KG1 (cell line): ENCODE results near the gene COG5.
"Not testable (repeated sequence)": the region's sequence is repeated elsewhere in the genome, so short reads cannot be mapped to it uniquely, and the experiment has no call there.

ENCODE experiments used
- DNase-seq: peaks from one replicate; lab custom pipeline; 2025; lab: John Stamatoyannopoulos, UW

The COG5 gene

GRCh38 chr7:107220806-107221205 lies 342.9 kb downstream of the COG5 start:
- not testable (repeated sequence) for DNase-seq

GRCh38 chr7:107220356-107220755 lies 343.4 kb downstream of the COG5 start:
- DNase-seq, result no peak

DNA sequence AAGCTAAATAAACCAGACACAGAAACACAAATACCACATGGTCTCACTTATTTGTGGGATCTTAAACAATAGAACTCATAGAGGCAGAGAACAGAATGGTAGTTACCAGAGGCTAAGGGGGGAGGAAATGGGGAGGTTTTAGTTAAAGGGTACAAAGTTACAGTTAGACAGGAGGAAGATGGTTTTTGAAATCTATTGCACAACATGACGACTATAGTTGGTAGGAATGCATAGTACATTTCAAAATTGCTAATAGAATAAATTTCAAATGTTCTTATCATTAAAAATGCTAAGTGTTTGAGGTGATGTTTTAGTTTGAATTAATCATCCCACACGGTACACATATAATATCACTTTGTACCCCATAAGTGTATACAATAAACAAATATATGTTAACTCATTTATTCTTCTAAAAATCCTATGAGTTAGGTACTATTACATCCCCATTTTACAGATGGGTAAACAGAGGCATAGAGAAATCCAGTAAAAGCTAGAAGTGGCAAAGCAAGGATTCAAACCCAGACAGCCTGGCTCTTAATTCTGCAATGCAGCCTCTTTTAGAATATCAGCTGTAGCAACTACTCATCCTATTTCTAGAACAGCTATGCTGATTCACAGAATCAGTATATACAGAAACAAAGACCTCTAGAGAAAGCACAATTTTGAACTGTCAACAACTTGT lies 344.0 kb downstream of the COG5 start:
- DNase-seq, result no peak

DNA sequence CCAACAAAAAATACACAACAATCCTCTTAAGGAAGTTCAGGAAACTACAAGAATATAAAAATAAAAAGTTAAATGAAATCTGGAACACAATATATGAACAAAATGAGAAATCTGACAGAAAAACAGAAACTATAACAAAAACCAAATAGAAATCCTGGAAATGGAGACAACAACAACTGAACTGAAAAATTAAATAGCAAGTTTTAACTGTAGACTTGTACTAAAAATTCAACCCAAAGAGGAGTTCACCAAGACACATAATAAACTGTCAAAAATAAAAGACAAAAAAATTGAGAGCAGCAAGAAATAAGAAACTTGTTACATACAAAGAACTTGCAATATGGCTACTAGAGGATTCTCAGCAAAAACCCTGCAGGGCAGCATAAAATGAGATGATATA lies 349.8 kb downstream of the COG5 start:
- DNase-seq, result no peak

DNA sequence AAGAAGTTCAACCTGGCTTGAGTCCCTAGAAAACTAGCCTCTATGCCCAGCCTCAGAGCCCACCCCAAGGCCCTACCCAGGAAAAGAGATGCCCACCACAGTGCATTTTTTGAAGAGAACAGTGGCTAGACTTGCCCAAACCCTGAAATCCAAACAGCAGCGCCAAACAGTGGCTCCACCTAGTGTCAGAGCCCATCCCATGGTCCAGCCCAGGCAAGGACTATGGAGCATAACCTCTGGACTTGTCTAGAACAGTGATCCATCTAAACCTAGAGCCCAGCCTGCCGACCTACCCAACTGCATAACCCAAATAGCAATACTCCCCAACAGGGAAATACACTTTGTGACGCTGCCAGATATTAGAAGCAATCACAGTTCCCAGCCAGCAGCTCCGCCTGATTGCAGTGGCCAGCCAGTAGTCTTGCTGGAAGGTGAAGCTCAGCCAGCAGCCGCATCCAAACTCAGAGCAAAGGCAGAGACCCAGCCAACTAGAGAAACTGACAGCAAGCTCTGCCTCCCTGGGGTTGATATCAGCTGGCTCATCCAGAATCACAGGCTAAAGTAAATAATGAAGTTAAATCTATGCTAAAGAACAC lies 350.4 kb downstream of the COG5 start:
- no peak for DNase-seq

GRCh38 chr7:107212725-107213124 lies 351.0 kb downstream of the COG5 start:
- DNase-seq, result no peak

DNA sequence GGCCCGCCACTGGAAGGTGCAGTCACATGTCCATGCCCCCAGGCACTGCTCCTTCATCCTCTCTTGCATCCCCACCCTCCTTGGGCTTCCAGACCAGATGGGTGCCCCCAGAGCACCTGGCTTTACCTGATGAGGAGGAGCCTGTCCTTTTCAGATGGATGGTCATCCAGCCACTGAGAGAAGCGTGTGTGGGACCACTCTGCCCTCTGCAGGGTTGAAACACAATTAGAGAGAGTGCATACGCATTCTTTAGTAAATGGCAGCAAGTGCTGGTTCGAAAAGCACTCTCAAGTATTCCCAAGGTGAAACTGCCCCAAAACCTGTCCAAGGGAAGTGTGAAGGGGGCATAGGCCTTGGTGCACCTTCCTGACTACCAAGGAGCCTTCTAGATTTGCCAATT lies 353.3 kb downstream of the COG5 start:
- no peak for DNase-seq

DNA sequence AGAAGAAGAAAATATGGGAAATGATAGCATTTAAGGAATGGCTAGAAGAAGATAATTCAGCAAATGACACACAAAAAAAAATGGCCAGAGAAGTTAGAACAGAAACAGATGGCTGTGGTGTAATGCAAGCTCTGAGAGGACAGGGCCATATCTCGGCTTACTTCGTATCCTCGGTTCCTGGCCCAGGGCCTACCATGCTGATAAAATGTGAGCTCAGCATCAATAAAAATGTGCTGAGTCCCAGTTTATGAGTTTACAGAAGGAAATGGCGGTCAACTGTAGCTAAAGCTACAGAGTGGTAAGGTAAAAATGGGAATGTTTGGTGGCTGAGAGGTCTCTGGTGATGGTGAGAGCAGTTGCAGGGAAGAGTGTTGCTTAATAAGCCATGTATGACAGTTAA lies 354.2 kb downstream of the COG5 start:
- DNase-seq, result no peak

- DNase-seq, result no peak
Measured at GRCh38 chr7:107208563-107208962, 355.2 kb downstream of the COG5 start.

GRCh38 chr7:107208024-107208521 lies 355.6 kb downstream of the COG5 start:
- no peak for DNase-seq

- DNase-seq, result no peak
Measured at GRCh38 chr7:107207459-107207858, 356.3 kb downstream of the COG5 start.

DNA sequence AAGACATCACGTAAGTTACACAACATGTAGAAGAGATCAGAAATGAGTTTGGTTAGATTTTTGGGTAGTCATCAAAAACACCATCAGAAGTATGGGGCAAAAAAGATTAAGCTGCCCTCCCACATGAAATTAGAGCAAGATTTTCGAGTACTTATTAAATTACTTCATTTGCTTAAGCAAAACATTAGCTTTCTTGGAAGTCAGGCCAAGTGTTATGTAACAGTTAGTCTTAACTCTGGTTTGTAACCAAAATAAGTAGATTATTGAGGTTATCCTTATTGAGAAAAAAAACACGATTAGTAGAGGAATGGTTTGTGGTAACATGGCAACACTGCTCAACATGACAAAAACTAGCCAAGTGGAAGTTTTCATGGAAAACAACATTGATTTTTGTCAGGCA lies 357.0 kb downstream of the COG5 start:
- DNase-seq, result no peak

DNA sequence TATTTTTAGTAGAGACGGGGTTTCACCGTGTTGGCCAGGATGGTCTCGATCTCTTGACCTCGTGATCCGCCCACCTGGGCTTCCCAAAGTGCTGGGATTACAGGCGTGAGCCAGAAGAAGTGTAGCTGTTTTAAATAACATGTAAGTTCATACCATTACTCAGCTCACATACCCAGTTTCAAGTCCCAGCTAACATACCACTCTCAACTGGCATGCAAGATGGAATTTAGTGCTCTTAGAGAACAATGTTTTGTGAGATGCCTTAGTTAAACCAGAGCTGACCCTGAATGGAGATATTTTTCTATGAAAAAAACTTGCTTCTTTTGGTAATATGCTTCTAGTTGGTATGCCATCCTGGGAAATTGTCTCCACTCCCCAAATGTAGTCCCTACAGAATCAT lies 357.6 kb downstream of the COG5 start:
- DNase-seq, result no peak

- DNase-seq, result no peak
Measured at GRCh38 chr7:107203607-107204006, 360.1 kb downstream of the COG5 start.

- no peak for DNase-seq
Measured at GRCh38 chr7:107201795-107202450, 361.8 kb downstream of the COG5 start.

DNA sequence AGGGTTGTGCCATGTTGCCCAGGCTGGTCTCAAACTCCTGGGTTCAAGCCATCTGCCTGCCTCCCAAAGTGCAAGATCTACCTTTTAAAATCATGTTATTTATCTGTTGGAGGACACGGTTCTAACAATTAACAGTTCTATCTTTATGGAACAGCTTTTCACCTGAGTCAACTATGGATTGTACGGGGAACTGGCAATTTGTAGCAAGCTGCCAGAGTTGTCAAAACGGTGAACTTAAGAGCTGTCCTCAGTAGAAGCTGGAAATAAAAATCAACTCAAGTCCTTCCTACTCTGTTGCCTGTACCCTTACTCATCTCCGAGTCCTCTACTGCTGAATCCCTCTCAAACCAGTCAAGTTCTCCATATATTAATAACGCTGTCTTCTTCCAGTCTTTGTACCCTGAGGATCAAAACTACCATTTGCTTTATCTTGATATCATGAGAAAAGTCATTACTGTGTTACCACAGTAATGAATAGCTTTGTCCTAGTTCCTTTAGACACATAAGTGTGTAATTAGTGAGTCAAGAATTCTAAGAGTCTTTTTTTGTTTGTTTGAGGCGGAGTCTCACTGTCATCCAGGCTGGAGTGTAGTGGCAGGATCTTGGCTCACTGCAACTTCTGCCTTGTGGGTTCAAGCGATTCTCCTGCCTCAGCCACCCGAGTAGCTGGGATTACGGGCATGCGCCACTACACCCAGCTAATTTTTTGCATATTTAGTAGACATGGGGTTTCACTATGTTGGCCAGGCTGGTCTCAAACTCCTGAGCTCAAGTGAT lies 366.7 kb downstream of the COG5 start:
- DNase-seq, result no peak

DNA sequence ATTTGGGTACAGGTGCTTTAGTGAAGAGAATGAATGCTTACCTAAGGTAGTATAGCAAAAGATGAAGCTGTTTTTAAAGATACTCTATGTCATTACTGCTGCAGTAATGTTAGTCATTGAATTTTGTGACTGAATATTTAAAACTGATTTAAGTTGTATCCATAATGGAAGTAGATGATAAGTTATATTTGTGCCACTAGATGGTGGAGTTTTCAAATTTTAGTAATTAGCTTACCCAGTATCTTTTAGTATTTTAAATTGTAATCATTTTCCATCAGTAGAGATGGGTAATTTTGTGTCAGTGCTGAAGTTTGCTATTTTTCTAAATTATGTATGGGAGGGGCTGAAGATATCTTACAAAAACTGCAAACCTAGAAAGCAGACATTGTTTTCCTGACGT lies 369.7 kb downstream of the COG5 start:
- DNase-seq, result no peak

GRCh38 chr7:107190090-107190489 lies 373.6 kb downstream of the COG5 start:
- no peak for DNase-seq

GRCh38 chr7:107187774-107188173 lies 375.9 kb downstream of the COG5 start:
- no peak for DNase-seq

- DNase-seq, result no peak
Measured at GRCh38 chr7:107186240-107186639, 377.5 kb downstream of the COG5 start.

DNA sequence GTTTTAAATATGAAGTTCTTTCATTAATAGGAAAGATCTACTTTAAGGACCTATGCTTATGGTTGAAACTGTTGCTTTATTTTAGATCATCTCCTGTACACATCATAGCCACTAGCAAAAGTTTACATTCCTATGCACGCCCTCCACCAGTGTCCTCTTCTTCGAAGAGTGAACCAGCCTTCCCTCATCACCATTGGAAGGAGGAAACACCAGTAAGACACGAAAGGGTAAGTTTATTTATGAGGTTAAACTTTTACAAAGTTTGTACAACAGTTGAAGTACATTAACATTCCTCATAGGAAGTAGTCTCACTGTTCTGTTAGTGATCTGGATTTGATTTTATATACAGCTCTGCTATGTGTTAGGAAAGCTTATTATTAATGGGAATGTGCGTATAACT lies 378.0 kb downstream of the COG5 start:
- DNase-seq, result no peak

DNA sequence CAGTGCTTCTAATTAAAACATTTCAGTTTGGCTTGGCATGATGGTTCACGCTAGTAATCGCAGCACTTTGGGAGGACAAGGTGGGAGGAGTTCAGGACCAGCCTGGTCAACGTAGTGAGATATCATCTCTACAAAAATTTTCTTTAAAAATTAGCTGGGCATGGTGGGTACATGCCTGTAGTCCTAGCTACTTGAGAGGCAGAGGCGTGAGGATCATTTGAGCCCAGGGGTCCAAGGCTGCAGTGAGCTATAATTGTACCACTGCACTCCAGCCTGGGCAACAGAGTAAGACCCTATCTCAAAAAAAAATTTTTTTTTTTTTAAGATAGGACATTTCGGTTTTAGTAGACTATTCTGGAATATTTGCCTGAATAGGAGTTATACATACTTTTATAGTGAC lies 382.5 kb downstream of the COG5 start:
- DNase-seq, result no peak

- DNase-seq, result no peak
Measured at GRCh38 chr7:107180378-107180777, 383.3 kb downstream of the COG5 start.
